Liver (tissue), 3 donors: ENCODE measurements around the gene NKX1-1.

ENCODE experiments used
- ATF3 ChIP-seq: IDR thresholded peaks from 2 replicates; pipeline ENCODE4 v1.6.1; 2016; ENCODE audit warnings: antibody characterized with exemption
- CTCF ChIP-seq: fragments of 150-350 bp; IDR thresholded peaks from 2 replicates; pipeline ENCODE4 v1.5.1; 2017; ENCODE audit warnings: improper control_type of control experiment, low read depth, low read length; ENCODE audit not compliant: missing input control
- HNF4A ChIP-seq, 2 donors: conservative IDR thresholded peaks; 2 replicates each; pipeline ENCODE4 v1.6.1; 2016; ENCODE audit warnings: antibody characterized with exemption in 2 of 2, mild to moderate bottlenecking in 2 of 2
- JUND ChIP-seq, 2 donors: IDR thresholded peaks; 2 replicates each; pipeline ENCODE4 v1.6.1; 2016; ENCODE audit warnings: antibody characterized with exemption in 2 of 2
- MAX ChIP-seq: IDR thresholded peaks from 2 replicates; pipeline ENCODE4 v1.6.1; 2016; ENCODE audit warnings: antibody characterized with exemption
- NR2F2 ChIP-seq: IDR thresholded peaks from 2 replicates; pipeline ENCODE4 v1.6.1; 2016; ENCODE audit warnings: antibody characterized with exemption
- RAD21 ChIP-seq, 2 donors: IDR thresholded peaks; 2 replicates each; pipeline ENCODE4 v1.6.1; 2016; ENCODE audit warnings: antibody characterized with exemption in 2 of 2, mild to moderate bottlenecking in 2 of 2
- REST ChIP-seq: IDR thresholded peaks from 2 replicates; pipeline ENCODE4 v1.6.1; 2016; ENCODE audit warnings: antibody characterized with exemption, mild to moderate bottlenecking
- RXRA ChIP-seq, 2 donors: IDR thresholded peaks; 2 replicates each; pipeline ENCODE4 v1.6.1; 2017 to 2018; ENCODE audit warnings: antibody characterized with exemption in 2 of 2, mild to moderate bottlenecking in 1 of 2
- SP1 ChIP-seq: IDR thresholded peaks from 2 replicates; pipeline ENCODE4 v1.6.1; 2018; ENCODE audit warnings: antibody characterized with exemption, mild to moderate bottlenecking
- TAF1 ChIP-seq: conservative IDR thresholded peaks from 2 replicates; pipeline ENCODE4 v1.6.1; 2016; ENCODE audit warnings: antibody characterized with exemption, mild to moderate bottlenecking
- YY1 ChIP-seq: IDR thresholded peaks from 2 replicates; pipeline ENCODE4 v1.6.1; 2016; ENCODE audit warnings: antibody characterized with exemption, mild to moderate bottlenecking
- donor health status: healthy.
- donor health status: healthy.

- TF ChIP-seq CTCF (no peak), SP1 (no peak), NR2F2 (no peak), JUND (IDR thresholded peaks at IDR 0.05) (no peak), YY1 (no peak), REST (no peak), MAX (no peak), RAD21 (IDR thresholded peaks at IDR 0.05) (no peak), RXRA (IDR thresholded peaks at IDR 0.05) (no peak), HNF4A (conservative IDR thresholded peaks at IDR 0.05) (no peak), ATF3 (no peak), TAF1 (no peak)
These were observed 11.5 kb upstream of the NKX1-1 start for GRCh38 chr4:1417522-1418390.
